Ishikawa (cell line): ENCODE results near the gene OR1S1.
"Not testable (repeated sequence)": the region's sequence is repeated elsewhere in the genome, so short reads cannot be mapped to it uniquely, and the experiment has no call there.

Experiments
- CEBPB ChIP-seq: IDR thresholded peaks from 2 replicates; pipeline ENCODE4 v1.6.1; 2012
- CREB1 ChIP-seq: IDR thresholded peaks from 2 replicates; pipeline ENCODE4 v1.6.1; 2012; ENCODE audit warnings: low read depth
- EGR1 ChIP-seq: IDR thresholded peaks from 2 replicates; pipeline ENCODE4 v1.6.1; 2012
- EP300 ChIP-seq: IDR thresholded peaks from 2 replicates; pipeline ENCODE4 v1.6.1; 2012; ENCODE audit warnings: borderline replicate concordance
- FOXM1 ChIP-seq: IDR thresholded peaks from 2 replicates; pipeline ENCODE4 v1.6.1; 2012; ENCODE audit warnings: low read depth, borderline replicate concordance
- MAX ChIP-seq: IDR thresholded peaks from 2 replicates; pipeline ENCODE4 v1.6.1; 2012
- NFIC ChIP-seq: IDR thresholded peaks from 2 replicates; pipeline ENCODE4 v1.6.1; 2012
- RAD21 ChIP-seq: IDR thresholded peaks from 2 replicates; pipeline ENCODE4 v1.6.1; 2012; ENCODE audit warnings: low read depth
- TAF1 ChIP-seq: IDR thresholded peaks from 2 replicates; pipeline ENCODE4 v1.6.1; 2012; ENCODE audit warnings: low read depth, mild to moderate bottlenecking
- TCF12 ChIP-seq: IDR thresholded peaks from 2 replicates; pipeline ENCODE4 v1.6.1; 2012; ENCODE audit warnings: low read depth
- TEAD4 ChIP-seq: IDR thresholded peaks from 2 replicates; pipeline ENCODE4 v1.6.1; 2012
- YY1 ChIP-seq: IDR thresholded peaks from 2 replicates; pipeline ENCODE4 v1.6.1; 2012; ENCODE audit warnings: low read depth
- ZBTB7A ChIP-seq: IDR thresholded peaks from 2 replicates; pipeline ENCODE4 v1.6.1; 2012; ENCODE audit warnings: low read depth
- TF ChIP-seq, protein P1 (sequence below): IDR thresholded peaks from 2 replicates; pipeline ENCODE4 v1.6.1; 2012; ENCODE audit warnings: low read depth, mild to moderate bottlenecking
- TF ChIP-seq, protein P2 (sequence below): IDR thresholded peaks from 2 replicates; pipeline ENCODE4 v1.6.1; 2012

Gene OR1S1

GRCh38 chr11:58212420-58212819 is at the start of gene OR1S1:
TSS of gene OR1S1 (plus strand) at chr11:58212720.
- not testable (repeated sequence) for TF ChIP-seq TEAD4, MAX, FOXM1

DNA sequence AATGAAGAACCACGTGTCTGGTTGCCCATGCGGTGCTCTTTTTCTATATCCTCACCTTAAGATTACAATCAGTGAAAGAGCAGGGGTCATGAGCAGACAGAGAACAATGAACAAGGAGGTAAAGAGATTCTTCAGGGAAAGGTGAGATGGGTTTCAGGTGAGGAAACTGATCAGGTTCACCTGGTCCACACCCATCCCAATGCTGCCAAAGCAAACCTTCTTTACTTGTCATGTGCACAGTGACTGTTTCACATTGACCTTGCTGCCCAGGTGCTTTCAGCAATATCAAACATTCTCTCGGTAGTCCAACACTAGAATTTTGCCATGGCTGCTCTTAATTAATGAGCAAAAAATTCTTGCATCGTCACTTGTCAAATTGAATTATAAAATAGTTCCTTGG is 48.1 kb upstream of the OR1S1 start:
- TF ChIP-seq YY1 (no peak), FOXM1 (no peak), MAX (no peak), NFIC (no peak), RAD21 (no peak), TCF12 (no peak), CREB1 (no peak), TAF1 (no peak), TEAD4 (no peak), ZBTB7A (no peak), EP300 (no peak), CEBPB (no peak), EGR1 (no peak)
- TF ChIP-seq, protein P1, sequence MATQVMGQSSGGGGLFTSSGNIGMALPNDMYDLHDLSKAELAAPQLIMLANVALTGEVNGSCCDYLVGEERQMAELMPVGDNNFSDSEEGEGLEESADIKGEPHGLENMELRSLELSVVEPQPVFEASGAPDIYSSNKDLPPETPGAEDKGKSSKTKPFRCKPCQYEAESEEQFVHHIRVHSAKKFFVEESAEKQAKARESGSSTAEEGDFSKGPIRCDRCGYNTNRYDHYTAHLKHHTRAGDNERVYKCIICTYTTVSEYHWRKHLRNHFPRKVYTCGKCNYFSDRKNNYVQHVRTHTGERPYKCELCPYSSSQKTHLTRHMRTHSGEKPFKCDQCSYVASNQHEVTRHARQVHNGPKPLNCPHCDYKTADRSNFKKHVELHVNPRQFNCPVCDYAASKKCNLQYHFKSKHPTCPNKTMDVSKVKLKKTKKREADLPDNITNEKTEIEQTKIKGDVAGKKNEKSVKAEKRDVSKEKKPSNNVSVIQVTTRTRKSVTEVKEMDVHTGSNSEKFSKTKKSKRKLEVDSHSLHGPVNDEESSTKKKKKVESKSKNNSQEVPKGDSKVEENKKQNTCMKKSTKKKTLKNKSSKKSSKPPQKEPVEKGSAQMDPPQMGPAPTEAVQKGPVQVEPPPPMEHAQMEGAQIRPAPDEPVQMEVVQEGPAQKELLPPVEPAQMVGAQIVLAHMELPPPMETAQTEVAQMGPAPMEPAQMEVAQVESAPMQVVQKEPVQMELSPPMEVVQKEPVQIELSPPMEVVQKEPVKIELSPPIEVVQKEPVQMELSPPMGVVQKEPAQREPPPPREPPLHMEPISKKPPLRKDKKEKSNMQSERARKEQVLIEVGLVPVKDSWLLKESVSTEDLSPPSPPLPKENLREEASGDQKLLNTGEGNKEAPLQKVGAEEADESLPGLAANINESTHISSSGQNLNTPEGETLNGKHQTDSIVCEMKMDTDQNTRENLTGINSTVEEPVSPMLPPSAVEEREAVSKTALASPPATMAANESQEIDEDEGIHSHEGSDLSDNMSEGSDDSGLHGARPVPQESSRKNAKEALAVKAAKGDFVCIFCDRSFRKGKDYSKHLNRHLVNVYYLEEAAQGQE = no peak
- TF ChIP-seq, protein P2, sequence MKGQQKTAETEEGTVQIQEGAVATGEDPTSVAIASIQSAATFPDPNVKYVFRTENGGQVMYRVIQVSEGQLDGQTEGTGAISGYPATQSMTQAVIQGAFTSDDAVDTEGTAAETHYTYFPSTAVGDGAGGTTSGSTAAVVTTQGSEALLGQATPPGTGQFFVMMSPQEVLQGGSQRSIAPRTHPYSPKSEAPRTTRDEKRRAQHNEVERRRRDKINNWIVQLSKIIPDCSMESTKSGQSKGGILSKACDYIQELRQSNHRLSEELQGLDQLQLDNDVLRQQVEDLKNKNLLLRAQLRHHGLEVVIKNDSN = no peak

GRCh38 chr11:58164990-58165389 is 47.5 kb upstream of the OR1S1 start:
- no peak for TF ChIP-seq MAX
- TF ChIP-seq RAD21 = no peak
- TF ChIP-seq TEAD4 = no peak
- TF ChIP-seq FOXM1 = no peak
- no peak for TF ChIP-seq YY1
- TF ChIP-seq CREB1 = no peak

DNA sequence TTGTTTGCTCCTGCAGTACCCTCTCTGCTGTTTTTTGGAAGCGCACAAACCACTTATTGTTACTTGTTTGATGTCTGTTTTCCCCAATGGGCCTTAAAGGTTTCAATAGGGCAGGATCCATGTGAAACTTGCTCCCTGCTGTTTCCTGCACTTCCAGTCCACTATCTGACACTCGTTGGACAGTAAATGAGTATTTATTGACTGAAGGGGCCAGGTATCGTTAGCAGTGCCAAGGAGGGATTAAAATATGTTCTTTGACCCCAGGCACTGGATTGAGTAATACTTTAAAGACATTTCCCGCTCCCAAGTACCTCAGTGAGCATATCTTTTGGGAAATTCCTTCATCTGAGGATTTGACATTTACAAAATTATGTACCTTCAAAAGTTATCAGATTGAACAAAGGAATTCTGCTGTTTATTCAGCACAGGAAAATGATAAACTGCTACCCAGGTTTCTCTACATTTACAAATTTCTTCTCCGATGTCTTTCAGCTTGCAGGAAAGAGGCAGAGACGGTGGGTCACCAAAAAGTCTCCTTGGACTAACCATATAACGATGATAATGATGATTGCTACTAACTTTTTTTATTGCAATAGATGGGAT is 46.9 kb upstream of the OR1S1 start:
- TF ChIP-seq RAD21 = no peak
- no peak for TF ChIP-seq YY1
- no peak for TF ChIP-seq MAX
- no peak for TF ChIP-seq NFIC
- TF ChIP-seq CREB1 = no peak
- no peak for TF ChIP-seq TAF1
- no peak for TF ChIP-seq FOXM1
- no peak for TF ChIP-seq EP300
- TF ChIP-seq, protein P2 = no peak
- no peak for TF ChIP-seq ZBTB7A

DNA sequence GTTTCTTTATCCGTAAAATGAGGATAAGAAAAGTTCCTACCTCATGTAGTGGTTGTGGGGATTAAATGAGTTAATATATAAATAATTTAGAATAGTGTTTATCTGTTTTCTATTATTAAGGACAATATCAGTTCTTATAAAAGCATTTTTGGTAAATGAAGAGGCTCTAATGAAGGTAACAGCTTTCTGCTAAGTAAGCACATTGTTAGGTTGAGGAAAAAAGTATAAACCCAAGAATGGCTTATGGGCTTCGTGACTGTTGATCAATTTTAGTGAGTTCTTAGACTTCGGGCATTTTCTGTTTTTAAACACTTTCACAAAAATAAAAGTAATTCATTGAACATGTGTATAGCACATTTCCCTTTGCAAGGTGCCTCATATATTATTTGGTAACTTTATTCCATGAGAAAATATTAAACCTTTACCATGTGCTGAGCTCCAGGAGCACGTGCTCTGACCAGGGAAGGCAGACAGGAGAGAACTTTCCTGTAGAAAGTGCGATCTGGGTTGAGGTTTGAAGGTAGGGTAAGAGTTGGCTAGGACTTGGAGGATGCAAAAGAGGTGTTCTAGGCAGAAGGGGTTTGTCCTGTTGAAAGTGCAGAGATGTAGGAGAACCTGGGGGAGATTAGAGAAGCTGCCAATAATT is 35.0 kb upstream of the OR1S1 start:
- no peak for TF ChIP-seq YY1
- TF ChIP-seq ZBTB7A = no peak
- no peak for TF ChIP-seq FOXM1
- no peak for TF ChIP-seq TAF1
- no peak for TF ChIP-seq NFIC
- TF ChIP-seq, protein P2 = no peak
- TF ChIP-seq, protein P1 = no peak
- no peak for TF ChIP-seq CREB1
- no peak for TF ChIP-seq TEAD4
- no peak for TF ChIP-seq MAX
- TF ChIP-seq RAD21 = no peak
- TF ChIP-seq EGR1 = no peak
- no peak for TF ChIP-seq EP300
- no peak for TF ChIP-seq CEBPB
